Measurements from ENCODE around the gene PTPMT1.

PTPMT1 gene

GRCh38 chr11:47572715-47573255, 7.4 kb downstream of the PTPMT1 start:
- no peak for DNase-seq

GRCh38 chr11:47573321-47573720, 7.9 kb downstream of the PTPMT1 start:
- no peak for DNase-seq

- DNase-seq: no peak
Measured at GRCh38 chr11:47577460-47578041, 12.2 kb downstream of the PTPMT1 start.

- DNase-seq: peak; percentile 98
Measured at GRCh38 chr11:47578524-47579494, 13.4 kb downstream of the PTPMT1 start, which contains the start of the genes KBTBD4 and NDUFS3. KBTBD4 (minus strand) TSS chr11:47578970; CDS start chr11:47578951, 19 bp downstream. NDUFS3 (plus strand) TSS chr11:47579074; CDS start chr11:47579092, 18 bp downstream.

- no peak for DNase-seq
Measured at GRCh38 chr11:47583844-47584243, 18.4 kb downstream of the PTPMT1 start.

GRCh38 chr11:47586098-47586855, 20.9 kb downstream of the PTPMT1 start, which contains the start of gene FAM180B:
FAM180B (plus strand) TSS chr11:47586678; CDS start chr11:47586769, 91 bp downstream.
- no peak for DNase-seq

GRCh38 chr11:47587039-47587716, 21.8 kb downstream of the PTPMT1 start:
- DNase-seq: no peak

GRCh38 chr11:47587723-47588326, 22.4 kb downstream of the PTPMT1 start:
- no peak for DNase-seq

- no peak for DNase-seq
Measured at GRCh38 chr11:47589118-47589517, 23.7 kb downstream of the PTPMT1 start.

- DNase-seq: no peak
Measured at GRCh38 chr11:47589584-47589976, 24.2 kb downstream of the PTPMT1 start.

- DNase-seq: peak; percentile 86
Measured at GRCh38 chr11:47589977-47590861, 24.8 kb downstream of the PTPMT1 start.

- DNase-seq: no peak
Measured at GRCh38 chr11:47591764-47592163, 26.4 kb downstream of the PTPMT1 start.

GRCh38 chr11:47592251-47592650, 26.9 kb downstream of the PTPMT1 start:
- DNase-seq: no peak

- no peak for DNase-seq
Measured at GRCh38 chr11:47592970-47593369, 27.6 kb downstream of the PTPMT1 start.

GRCh38 chr11:47593492-47593933, 28.1 kb downstream of the PTPMT1 start:
- DNase-seq: no peak

- peak; percentile 65 for DNase-seq
Measured at GRCh38 chr11:47593934-47594855, 28.8 kb downstream of the PTPMT1 start, which contains the start of gene C1QTNF4. C1QTNF4 (minus strand) TSS chr11:47594411; CDS start chr11:47590810, 3,601 bp downstream.

- DNase-seq: no peak
Measured at GRCh38 chr11:47595029-47595428, 29.6 kb downstream of the PTPMT1 start.

- DNase-seq: no peak
Measured at GRCh38 chr11:47595967-47596366, 30.6 kb downstream of the PTPMT1 start.

- no peak for DNase-seq
Measured at GRCh38 chr11:47599902-47600301, 34.5 kb downstream of the PTPMT1 start.
